ENCODE results near the gene MN1. TPM values are rescaled to one million over a fixed set of nuclear protein-coding genes. Genes with fewer than 3 reads are reported as not detected.

MN1 gene
- total and polyA plus RNA-seq, 7 experiments from 2014 or later, result 0.16 to 3.8 (median 0.38) TPM; not detected in 2

- ATAC-seq (peak; percentile 40), DNase-seq (peak in 8 of 9 donors; percentile 21 to 49 (median 42))
- peaks cover 13 to 31% (median 15%) of the 10 kb centered on the region in 7 donors for H3K4me1 Mint-ChIP-seq
- H3K36me3 Mint-ChIP-seq, result no peaks in the 10 kb centered on the region
- H3K27me3 Mint-ChIP-seq, result peaks cover 11 to 35% (median 17%) of the 10 kb centered on the region in 5 donors
- peak overlapping the region; percentile 70 for H3K4me3 ChIP-seq (ENCODE audit: low read length)
- H3K9me3 ChIP-seq (ENCODE audit: control insufficient read depth in 2 of 3, low read length in 3 of 3), result no peaks in the 10 kb centered on the region
- H3K36me3 ChIP-seq (ENCODE audit: control insufficient read depth in 2 of 3, insufficient read depth in 3 of 3, low read length in 3 of 3), result peaks cover 0 to 8% (median 0%) of the 10 kb centered on the region in 3 experiments
- no peak overlapping the region for H3K27ac ChIP-seq (ENCODE audit: low read depth, low read length)
- intact Hi-C loops (cut with micrococcal nuclease), result loop anchor here (1.0 to 10.0 kb wide), 7 partner anchors 394 to 1319 kb away; partner anchors contain the start of genes HPS4 (in 1 of the 2) and SRRD (in 1 of the 2)
- H3K27ac Mint-ChIP-seq, result no peak overlapping the region
- ChIA-PET POLR2A (interaction anchor here (0.6 to 1.3 kb wide), 2 partner anchors 118 to 219 kb away, joined by 3 to 4 read pairs; partner anchors contain the start of gene PITPNB), CTCF (no interaction called here)
- no peaks in the 10 kb centered on the region for H3K9me3 Mint-ChIP-seq
- peak overlapping the region; percentile 77 to 95 (median 88) for H3K4me3 Mint-ChIP-seq
- peaks cover 8 to 18% of the 10 kb centered on the region in 2 donors for H3K4me1 ChIP-seq (ENCODE audit: control insufficient read depth in 2 of 2, insufficient read depth in 2 of 2, low read length in 2 of 2)
- H3K27me3 ChIP-seq (ENCODE audit: control insufficient read depth in 2 of 2, insufficient read depth in 2 of 2, low read length in 2 of 2), result no peaks in the 10 kb centered on the region
Observed at GRCh38 chr22:27801202-27801615, 347 bp downstream of the MN1 start.

DNA sequence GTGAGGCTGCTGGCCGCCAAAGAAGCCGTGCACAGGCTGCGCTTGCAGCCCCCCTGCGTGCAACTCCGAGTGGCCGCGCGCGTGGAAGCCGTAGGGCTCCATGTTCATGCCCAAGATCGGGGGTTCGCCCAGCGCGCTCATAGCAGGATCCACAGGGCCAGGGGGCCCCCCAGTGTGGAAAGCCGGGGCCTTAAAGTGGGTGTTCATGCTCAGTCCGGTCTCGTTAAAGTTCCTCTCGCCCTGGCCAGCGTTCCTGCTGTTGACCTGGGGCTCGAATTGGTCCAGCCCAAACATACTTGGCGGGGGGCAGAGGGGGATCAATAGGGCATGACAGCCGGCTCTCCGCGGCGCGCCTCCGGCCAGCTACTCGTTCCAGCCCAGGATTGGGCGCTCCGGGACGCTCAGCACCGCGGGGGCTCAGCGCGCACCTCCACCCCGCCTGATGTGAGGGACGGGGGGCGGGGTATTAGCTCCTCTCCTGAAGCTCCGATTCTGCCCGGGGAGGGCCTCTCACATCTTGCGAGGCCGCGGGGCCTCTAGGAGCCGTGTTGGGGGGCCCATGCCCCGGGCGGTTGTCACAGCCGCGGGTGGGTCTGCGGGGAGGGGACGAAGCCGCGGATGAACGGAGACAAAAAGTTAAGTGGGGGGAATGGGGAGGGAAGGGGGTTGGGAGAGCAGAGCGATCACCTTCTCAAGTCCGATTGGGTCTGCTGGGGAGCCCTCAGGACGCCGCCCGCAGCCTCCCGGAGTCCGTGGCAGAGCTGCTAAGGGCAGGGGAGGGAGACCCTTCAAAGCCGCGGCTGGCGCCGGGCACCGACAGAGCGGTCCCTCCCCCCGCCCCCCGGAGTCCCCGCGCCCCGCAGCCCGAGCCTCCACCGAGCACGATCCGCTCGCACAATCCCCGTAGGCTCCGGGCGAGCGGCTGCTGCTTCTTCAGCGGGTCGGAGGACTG, 1.0 kb downstream of the MN1 start:
- peaks cover 6 to 34% (median 12%) of the 10 kb centered on the region in 5 donors for H3K27me3 Mint-ChIP-seq
- peak overlapping the region in 9 of 10 donors; percentile 77 to 95 (median 88) for H3K4me3 Mint-ChIP-seq
- H3K27ac Mint-ChIP-seq, result no peak overlapping the region
- H3K4me1 Mint-ChIP-seq, result peaks cover 11 to 31% (median 14%) of the 10 kb centered on the region in 7 donors
- peak overlapping the region; percentile 70 for H3K4me3 ChIP-seq (ENCODE audit: low read length)
- POLR2A ChIA-PET, result interaction anchor here (0.6 to 1.3 kb wide), 2 partner anchors 119 to 874 kb away, joined by 3 to 4 read pairs; partner anchors contain the start of gene PITPNB
- no peak overlapping the region for H3K27ac ChIP-seq (ENCODE audit: low read depth, low read length)
- no peaks in the 10 kb centered on the region for H3K27me3 ChIP-seq (ENCODE audit: control insufficient read depth in 2 of 2, insufficient read depth in 2 of 2, low read length in 2 of 2)
- no peaks in the 10 kb centered on the region for H3K9me3 ChIP-seq (ENCODE audit: control insufficient read depth in 2 of 3, low read length in 3 of 3)
- H3K36me3 Mint-ChIP-seq, result no peaks in the 10 kb centered on the region
- CTCF ChIA-PET, result no interaction called here
- H3K36me3 ChIP-seq (ENCODE audit: control insufficient read depth in 2 of 3, insufficient read depth in 3 of 3, low read length in 3 of 3), result peaks cover 0 to 8% (median 0%) of the 10 kb centered on the region in 3 experiments
- no peaks in the 10 kb centered on the region for H3K9me3 Mint-ChIP-seq
- intact Hi-C loops (cut with micrococcal nuclease), result loop anchor here (1.0 to 10.0 kb wide), 7 partner anchors 393 to 1318 kb away; partner anchors contain the start of genes HPS4 (in 1 of the 2) and SRRD (in 1 of the 2)
- ATAC-seq, result peak; percentile 3
- no peak for DNase-seq
- peaks cover 8 to 18% of the 10 kb centered on the region in 2 donors for H3K4me1 ChIP-seq (ENCODE audit: control insufficient read depth in 2 of 2, insufficient read depth in 2 of 2, low read length in 2 of 2)

- Histone ChIP-seq H3K9me3 (ENCODE audit: control insufficient read depth in 2 of 3, low read length in 3 of 3) (no peaks in the 10 kb centered on the region), H3K4me3 (ENCODE audit: low read length) (no peak overlapping the region), H3K36me3 (ENCODE audit: control insufficient read depth in 2 of 3, insufficient read depth in 3 of 3, low read length in 3 of 3) (peaks cover 0 to 8% (median 0%) of the 10 kb centered on the region in 3 experiments), H3K27ac (ENCODE audit: low read depth, low read length) (no peak overlapping the region), H3K27me3 (ENCODE audit: control insufficient read depth in 2 of 2, insufficient read depth in 2 of 2, low read length in 2 of 2) (no peaks in the 10 kb centered on the region), H3K4me1 (ENCODE audit: control insufficient read depth in 2 of 2, insufficient read depth in 2 of 2, low read length in 2 of 2) (peaks cover 6 to 16% of the 10 kb centered on the region in 2 donors)
- Mint-ChIP-seq H3K9me3 (no peaks in the 10 kb centered on the region), H3K36me3 (no peaks in the 10 kb centered on the region), H3K4me1 (peaks cover 5 to 24% (median 14%) of the 10 kb centered on the region in 7 donors), H3K27ac (no peak overlapping the region), H3K4me3 (peak overlapping the region in 4 of 10 donors; percentile 32 to 80 (median 60)), H3K27me3 (peaks cover 0 to 27% (median 5%) of the 10 kb centered on the region in 5 donors)
- ChIA-PET POLR2A (interaction anchor here (0.6 kb wide), 1 partner anchor 875 kb away, joined by 3 read pairs; no protein-coding TSS in a partner anchor), CTCF (no interaction called here)
- DNase-seq (no peak), ATAC-seq (no peak)
- intact Hi-C loops (cut with micrococcal nuclease), result loop anchor here (2.0 to 10.0 kb wide), 6 partner anchors 393 to 1318 kb away; partner anchors contain the start of genes HPS4 (in 1 of the 2) and SRRD (in 1 of the 2)
Observed at GRCh38 chr22:27799827-27800249, 1.7 kb downstream of the MN1 start.

- Histone ChIP-seq H3K4me3 (ENCODE audit: low read length) (no peak overlapping the region), H3K36me3 (ENCODE audit: control insufficient read depth in 2 of 3, insufficient read depth in 3 of 3, low read length in 3 of 3) (peaks cover 0 to 8% (median 0%) of the 10 kb centered on the region in 3 experiments), H3K27ac (ENCODE audit: low read depth, low read length) (no peak overlapping the region), H3K4me1 (ENCODE audit: control insufficient read depth in 2 of 2, insufficient read depth in 2 of 2, low read length in 2 of 2) (peaks cover 5 to 10% of the 10 kb centered on the region in 2 donors), H3K27me3 (ENCODE audit: control insufficient read depth in 2 of 2, insufficient read depth in 2 of 2, low read length in 2 of 2) (no peaks in the 10 kb centered on the region), H3K9me3 (ENCODE audit: control insufficient read depth in 2 of 3, low read length in 3 of 3) (no peaks in the 10 kb centered on the region)
- H3K9me3 Mint-ChIP-seq, result no peaks in the 10 kb centered on the region
- intact Hi-C loops (cut with micrococcal nuclease), result no loop called here
- peaks cover 0 to 18% (median 11%) of the 10 kb centered on the region in 7 donors for H3K4me1 Mint-ChIP-seq
- H3K27me3 Mint-ChIP-seq, result peaks cover 0 to 21% (median 0%) of the 10 kb centered on the region in 5 donors
- ChIA-PET CTCF (no interaction called here), POLR2A (no interaction called here)
- peak overlapping the region in 5 of 10 donors; percentile 17 to 69 (median 54) for H3K4me3 Mint-ChIP-seq
- ATAC-seq, result no peak
- H3K36me3 Mint-ChIP-seq, result no peaks in the 10 kb centered on the region
- DNase-seq, result no peak
- H3K27ac Mint-ChIP-seq, result no peak overlapping the region
Observed at GRCh38 chr22:27799015-27799826, 2.3 kb downstream of the MN1 start.

- Histone ChIP-seq H3K27ac (ENCODE audit: low read depth, low read length) (no peak overlapping the region), H3K27me3 (ENCODE audit: control insufficient read depth in 2 of 2, insufficient read depth in 2 of 2, low read length in 2 of 2) (no peaks in the 10 kb centered on the region), H3K36me3 (ENCODE audit: control insufficient read depth in 2 of 3, insufficient read depth in 3 of 3, low read length in 3 of 3) (peaks cover 0 to 8% (median 0%) of the 10 kb centered on the region in 3 experiments), H3K4me3 (ENCODE audit: low read length) (no peak overlapping the region), H3K9me3 (ENCODE audit: control insufficient read depth in 2 of 3, low read length in 3 of 3) (no peaks in the 10 kb centered on the region), H3K4me1 (ENCODE audit: control insufficient read depth in 2 of 2, insufficient read depth in 2 of 2, low read length in 2 of 2) (peaks cover 5 to 10% of the 10 kb centered on the region in 2 donors)
- Mint-ChIP-seq H3K4me1 (peaks cover 0 to 15% (median 10%) of the 10 kb centered on the region in 7 donors), H3K36me3 (no peaks in the 10 kb centered on the region), H3K4me3 (peak overlapping the region in 5 of 10 donors; percentile 17 to 69 (median 54)), H3K27me3 (peaks cover 0 to 17% (median 0%) of the 10 kb centered on the region in 5 donors), H3K9me3 (no peaks in the 10 kb centered on the region), H3K27ac (no peak overlapping the region)
- no peak for DNase-seq
- intact Hi-C loops (cut with micrococcal nuclease), result no loop called here
- POLR2A ChIA-PET, result no interaction called here
- CTCF ChIA-PET, result no interaction called here
- no peak for ATAC-seq
Observed at GRCh38 chr22:27798511-27799014, 3.0 kb downstream of the MN1 start.

All from naive thymus-derived CD4-positive, alpha-beta T cell (primary cell).